HG02981 (cell line): ENCODE results near the gene HIGD2B.
A peak's percentile ranks its signal among the peaks of the same experiment; 100 is the strongest.
"Not testable (repeated sequence)": the region's sequence is repeated elsewhere in the genome, so short reads cannot be mapped to it uniquely, and the experiment has no call there.

Experiments used
- ATAC-seq: cut with Tn5 transposase; IDR thresholded peaks from one replicate; pipeline ENCODE4 v1.9.1; 2021; ENCODE audit warnings: mild to moderate bottlenecking, moderate library complexity; ENCODE audit not compliant: unreplicated experiment

The HIGD2B gene

GRCh38 chr15:72685925-72686794 is at the start of gene HIGD2B, which contains the start of gene BBS4:
Gene HIGD2B, minus strand, starts transcription at chr15:72686182. Its CDS starts 9,808 bp downstream, at chr15:72676374.
Gene BBS4, plus strand, starts transcription at chr15:72686207. Its CDS starts 21 bp downstream, at chr15:72686228.
- peak; percentile 92 for ATAC-seq

DNA sequence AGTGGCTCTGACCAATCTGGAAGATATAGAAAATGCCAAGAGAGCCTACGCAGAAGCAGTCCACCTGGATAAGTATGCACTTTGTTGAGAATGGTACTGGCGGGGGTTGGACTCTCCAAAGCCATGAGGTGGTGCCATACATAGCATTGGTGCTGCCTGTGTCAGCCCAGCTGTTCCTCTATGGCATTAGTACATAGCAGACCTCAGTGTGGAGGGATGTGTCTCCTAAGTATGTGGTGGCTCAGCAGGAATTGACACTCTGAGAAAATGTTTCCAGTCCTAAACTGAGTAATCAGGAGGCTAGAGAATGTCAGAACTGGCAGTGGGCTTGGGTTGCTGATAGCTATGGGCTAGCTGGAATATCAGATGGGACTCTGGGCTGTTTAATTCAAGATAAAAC is 49.1 kb upstream of the HIGD2B start:
- ATAC-seq, result no peak

GRCh38 chr15:72733941-72734738 is 48.2 kb upstream of the HIGD2B start:
- ATAC-seq, result no peak

DNA sequence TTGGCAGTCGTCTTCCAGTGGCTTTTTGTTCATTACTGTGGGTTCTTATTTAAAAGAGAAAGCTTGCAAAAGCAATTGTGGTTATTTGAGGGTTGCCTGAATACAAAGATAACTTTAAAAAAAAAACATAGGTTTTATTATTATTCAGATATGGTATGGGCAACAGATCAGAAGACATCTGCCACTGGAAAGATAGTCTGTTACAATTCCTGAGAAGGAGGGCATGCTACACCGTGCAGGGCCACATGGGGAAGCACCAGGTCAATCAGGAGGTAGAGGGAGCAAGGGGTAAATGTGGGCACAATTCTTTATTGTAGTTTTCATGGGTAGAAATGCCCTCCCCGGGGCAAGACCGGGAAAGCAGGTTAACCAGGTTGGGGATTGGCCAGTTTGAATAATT is 46.5 kb upstream of the HIGD2B start:
- no peak for ATAC-seq

DNA sequence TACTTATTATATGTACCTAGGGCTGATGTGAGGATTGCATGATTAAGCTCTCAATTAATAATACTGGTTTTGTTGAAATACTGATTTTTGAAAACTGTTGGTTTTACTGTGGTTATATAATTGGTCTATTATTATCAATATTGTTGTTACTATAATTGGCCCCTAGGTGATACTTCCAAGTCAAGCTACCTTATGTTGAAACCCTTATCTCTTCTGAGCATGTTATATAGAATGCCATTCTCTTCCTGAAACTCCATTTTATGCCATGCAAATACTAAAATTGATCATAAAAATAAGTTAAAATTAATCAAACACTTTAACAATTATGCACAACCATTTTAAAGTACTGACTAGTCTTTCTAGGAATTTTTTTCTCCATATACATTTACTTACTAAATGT is 46.1 kb upstream of the HIGD2B start:
- ATAC-seq, result no peak

- ATAC-seq, result no peak
Measured at GRCh38 chr15:72728821-72729220, 42.8 kb upstream of the HIGD2B start.

DNA sequence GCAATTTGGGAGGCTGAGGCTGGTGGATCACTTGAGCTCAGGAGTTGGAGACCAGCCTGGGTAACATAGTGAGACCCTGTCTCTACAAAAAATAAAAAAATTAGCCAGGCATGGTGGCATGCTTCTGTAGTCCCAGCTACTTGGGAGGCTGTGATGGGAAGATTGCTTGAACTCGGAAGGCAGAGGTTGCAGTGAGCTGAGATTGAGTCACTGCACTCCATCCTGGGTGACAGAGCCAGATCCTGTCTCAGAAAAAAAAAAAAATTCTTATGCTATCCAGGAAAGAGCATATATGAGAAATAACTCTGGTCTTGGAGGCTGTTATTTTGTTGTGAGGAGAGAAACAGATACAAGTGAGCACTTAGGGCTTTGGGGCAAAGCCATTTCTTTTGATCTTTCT is 42.3 kb upstream of the HIGD2B start:
- ATAC-seq, result not testable (repeated sequence)

- no peak for ATAC-seq
Measured at GRCh38 chr15:72727154-72727553, 41.2 kb upstream of the HIGD2B start.

- not testable (repeated sequence) for ATAC-seq
Measured at GRCh38 chr15:72725851-72726250, 39.9 kb upstream of the HIGD2B start.

- no peak for ATAC-seq
Measured at GRCh38 chr15:72725446-72725845, 39.5 kb upstream of the HIGD2B start.

GRCh38 chr15:72724028-72724427 is 38.0 kb upstream of the HIGD2B start:
- ATAC-seq, result no peak

DNA sequence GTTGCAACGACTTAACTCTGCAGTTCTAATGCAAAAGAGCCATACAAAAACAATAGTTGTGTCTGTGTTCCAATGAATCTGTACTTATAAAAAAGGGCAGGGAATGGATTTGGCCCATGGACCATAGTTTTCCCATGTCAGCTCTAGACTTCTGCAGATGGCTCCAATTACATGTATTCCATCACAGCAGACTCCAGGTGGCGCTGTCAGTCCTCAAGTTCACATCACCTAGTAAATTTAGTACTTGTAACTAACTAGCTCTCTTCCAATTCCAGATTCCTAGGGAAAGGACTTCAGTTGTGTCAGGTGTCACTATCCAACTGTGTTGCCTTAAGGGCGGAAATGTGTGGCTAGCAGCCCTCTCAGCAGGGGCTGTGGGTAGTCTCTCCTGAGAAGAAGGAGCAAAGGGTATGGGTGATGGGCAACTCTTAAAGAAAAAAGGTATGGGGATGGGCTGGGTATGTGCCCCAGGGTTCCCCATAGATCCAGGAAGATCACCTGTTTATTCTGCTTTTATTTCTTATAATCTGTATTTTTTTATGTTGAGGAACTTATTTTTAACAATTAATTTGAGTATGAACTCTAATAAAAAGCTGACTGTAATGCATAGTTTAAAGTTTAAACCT is 36.2 kb upstream of the HIGD2B start:
- ATAC-seq, result no peak

DNA sequence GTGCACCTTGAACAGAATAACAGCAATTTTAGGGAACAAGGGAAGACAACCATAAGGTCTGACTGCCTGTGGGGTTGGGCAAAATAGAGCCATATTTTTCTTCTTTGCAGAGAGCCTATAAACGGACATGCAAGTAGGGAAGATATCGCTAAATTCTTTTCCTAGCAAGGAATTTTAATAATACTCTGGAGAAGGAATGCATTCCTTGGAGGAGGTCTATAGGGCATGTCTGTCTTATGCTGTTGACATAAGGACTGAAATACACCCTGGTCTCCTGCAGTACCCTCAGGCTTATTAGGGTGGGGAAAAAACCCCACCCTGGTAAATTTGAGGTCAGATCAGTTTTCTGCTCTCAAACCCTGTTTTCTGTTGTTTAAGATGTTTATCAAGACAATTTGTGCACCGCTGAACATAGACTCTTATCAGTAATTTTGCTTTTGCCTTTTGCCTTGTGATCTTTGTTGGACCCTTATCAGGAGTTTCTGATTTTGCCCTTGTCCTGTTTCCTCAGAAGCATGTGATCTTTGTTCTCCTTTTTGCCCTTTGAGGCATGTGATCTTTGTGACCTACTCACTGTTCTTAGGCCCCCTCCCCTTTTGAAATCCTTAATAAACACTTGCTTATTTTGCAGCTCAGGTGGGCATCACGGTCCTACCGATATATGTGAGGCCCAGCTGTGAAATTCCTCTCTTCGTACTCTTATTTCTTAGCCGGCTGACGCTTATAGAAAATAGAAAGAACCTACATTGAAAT is 22.7 kb upstream of the HIGD2B start:
- not testable (repeated sequence) for ATAC-seq

DNA sequence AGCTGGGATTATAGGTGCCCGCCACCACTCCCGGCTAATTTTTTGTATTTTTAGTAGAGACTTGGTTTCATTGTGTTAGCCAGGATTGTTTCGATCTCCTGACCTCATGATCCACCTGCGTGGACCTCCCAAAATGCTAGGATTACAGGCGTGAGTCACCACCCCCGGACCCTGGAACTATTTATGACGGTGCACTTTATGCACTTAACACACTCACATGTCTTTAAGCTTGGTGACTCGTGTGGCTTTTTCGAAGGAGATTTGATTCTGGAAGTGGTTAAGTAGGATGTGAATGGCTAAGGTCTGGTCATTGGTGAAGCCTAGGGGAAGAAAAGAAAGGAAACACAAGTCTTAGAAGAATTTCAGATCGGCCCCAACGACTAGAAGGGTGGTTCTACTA is 20.3 kb upstream of the HIGD2B start:
- ATAC-seq, result no peak

DNA sequence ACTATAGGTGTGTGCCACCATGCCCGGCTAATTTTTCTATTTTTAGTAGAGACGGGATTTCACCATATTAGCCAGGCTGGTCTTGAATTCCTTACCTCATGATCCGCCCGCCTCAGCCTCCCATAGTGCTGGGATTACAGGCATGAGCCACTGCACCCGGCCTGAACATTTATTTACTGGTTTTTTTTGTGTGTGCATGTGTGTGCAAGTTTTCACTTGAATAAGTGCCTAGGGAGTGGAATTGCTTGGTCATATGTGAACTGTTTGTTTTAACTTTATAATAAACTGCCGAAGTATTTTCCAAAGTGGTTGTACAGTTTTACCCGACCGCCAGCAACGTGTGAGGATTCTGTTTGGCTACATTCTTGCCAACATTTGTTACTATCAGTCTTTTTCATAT is 14.1 kb upstream of the HIGD2B start:
- ATAC-seq, result no peak

DNA sequence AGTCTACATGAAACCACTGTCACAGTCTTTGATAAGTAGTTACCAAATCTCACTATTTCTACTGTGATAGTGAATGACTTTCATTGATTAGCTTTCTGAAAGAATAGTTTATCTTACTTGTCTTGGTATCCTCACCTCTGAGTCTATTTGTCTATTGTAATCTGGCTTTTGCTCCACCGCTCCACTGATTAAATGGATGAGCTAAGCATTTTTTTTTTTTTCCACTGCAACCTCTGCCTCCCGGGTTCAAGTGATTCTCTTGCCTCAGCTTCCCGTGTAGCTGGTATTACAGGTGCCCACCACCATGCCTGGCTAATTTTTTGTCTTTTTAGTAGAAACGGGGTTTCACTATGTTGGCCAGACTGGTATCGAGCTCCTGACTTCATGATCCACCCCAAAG is 13.0 kb upstream of the HIGD2B start:
- ATAC-seq, result no peak

- no peak for ATAC-seq
Measured at GRCh38 chr15:72690938-72691337, 5.0 kb upstream of the HIGD2B start.

DNA sequence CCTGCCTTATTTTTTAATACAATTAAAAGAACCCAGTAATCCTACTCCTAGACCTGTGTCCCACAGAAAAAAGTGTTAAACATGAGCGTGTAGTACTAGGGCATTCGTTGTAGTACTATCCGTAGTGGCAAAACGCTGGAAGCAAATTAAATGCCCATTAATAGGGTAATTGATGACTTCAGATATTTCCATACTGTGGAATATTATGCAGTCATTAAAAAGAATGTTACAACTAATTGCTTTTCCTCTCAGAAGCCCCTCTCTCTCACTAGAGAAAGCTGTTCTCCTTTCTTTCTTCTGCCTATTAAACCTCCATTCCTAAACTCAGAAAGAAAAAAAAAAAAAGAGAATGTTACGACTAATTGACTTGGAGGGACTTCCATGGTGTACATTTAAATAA is 2.7 kb upstream of the HIGD2B start:
- ATAC-seq, result no peak

GRCh38 chr15:72685301-72685924 is 569 bp downstream of the HIGD2B start:
- no peak for ATAC-seq

DNA sequence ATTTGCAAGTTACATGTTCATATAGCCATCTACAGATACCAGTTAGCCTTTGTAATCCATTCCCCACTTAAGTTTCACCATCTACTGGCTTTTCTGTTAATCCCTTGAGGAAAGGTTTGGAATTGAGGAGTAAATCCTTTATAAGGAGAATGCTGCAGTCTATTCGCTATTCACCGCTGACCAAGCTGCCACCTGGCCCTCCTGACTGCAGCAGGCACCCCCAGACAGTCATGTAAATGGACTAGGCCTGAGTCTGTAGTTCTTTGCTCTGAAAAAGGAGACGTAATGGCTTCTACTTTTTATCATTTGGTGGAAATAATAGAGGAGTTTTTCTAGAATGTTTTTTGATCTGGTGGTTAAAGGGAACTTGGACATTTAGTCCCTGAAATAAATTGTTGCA is 3.2 kb downstream of the HIGD2B start:
- ATAC-seq, result no peak
